ENCODE results near the gene BRF1.
"Not testable (repeated sequence)": the region's sequence is repeated elsewhere in the genome, so short reads cannot be mapped to it uniquely, and the experiment has no call there.

BRF1 gene

DNA sequence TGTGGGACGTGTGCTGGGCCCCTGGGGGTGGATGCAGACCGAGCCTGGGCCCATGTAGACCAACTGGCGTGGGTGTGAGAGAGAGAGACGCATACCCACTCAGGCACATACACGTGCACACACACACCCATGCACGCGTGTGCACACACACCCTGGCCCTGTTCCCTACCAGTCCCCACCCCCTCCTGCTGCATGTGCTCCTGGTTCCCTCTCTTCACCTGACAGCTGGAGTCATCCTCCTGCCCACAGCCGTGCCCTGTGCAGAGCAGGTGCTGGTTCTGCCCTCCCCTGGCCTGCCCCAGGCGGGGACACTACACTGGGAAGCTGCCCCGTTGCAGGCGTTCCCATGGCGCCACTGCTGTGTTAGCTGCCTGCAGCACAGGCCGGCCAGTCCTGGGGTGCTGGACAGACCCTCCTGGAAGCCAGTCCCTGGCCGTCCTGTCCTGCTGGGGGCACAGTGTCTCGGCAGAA is 32.3 kb upstream of the BRF1 start:
- DNase-seq (ENCODE audit: low read depth) = no peak

DNA sequence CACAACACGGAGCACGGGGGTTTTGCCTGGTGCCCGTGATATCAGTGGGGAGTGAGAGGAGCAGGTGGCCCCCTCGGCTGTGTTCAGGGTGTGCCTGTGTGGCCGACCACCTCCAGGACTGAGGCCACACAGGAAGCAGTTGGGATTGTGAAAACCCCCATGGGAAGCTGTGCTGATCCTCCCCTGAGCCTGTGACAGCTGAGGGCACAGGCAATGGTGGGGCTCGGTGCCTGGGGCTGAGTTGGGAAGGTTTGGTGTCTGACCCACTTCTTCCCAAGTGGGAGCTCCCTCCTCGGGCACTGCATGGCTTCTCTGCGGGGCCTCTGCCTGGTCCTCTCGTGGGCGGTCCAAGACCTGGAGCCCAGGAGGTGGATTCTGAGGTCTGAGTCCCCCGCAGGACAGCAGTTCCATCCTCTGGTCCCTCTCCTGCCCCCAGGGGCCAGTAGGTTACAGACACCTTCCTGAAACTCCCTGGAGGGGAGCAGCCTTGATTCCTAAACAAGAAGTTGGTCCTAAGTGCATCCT is 31.6 kb upstream of the BRF1 start:
- DNase-seq (ENCODE audit: low read depth) = no peak

DNA sequence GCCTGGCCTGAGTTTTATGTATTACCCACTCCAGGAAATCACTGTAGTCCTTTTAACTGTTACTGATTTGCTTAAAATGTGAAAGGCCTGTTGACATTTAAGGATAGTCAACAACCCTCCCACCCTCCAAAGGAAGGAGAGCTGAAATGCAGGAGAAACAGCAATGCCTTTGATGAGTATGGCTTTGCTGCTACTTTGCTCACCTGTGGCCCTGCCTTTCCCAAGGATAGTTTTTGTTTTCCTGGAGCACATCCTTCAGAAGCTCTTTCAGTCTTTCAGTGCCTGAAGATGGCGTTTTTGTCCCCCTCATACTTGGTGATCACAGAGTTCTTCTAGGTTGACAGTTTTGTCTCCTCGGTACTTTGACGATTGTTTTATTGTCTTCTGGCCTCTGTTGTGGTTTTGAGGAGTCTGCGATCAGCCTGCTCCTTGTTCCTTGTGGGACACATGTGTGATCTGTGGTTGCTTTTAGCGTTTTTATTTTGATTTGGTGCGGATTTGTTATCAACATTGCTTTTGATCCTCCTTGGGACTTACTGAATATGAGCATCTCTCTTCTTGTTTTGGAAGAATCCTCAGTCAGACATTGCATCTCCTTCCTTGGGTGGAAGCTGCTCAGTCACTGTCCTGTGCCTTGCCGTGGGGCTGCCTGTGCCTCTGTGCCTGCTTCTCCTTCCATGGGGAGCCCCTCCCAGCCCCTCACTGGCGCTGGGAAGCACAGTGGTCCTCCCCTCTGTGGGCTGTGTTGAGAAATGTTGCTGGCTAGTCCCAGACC is 31.0 kb upstream of the BRF1 start:
- no peak for DNase-seq (ENCODE audit: low read depth)

GRCh38 chr14:105330491-105330895 is 29.7 kb upstream of the BRF1 start:
- peak; percentile 40 for DNase-seq (ENCODE audit: low read depth)

- DNase-seq (ENCODE audit: low read depth) = no peak
These were observed 28.8 kb upstream of the BRF1 start for GRCh38 chr14:105329411-105330150.

DNA sequence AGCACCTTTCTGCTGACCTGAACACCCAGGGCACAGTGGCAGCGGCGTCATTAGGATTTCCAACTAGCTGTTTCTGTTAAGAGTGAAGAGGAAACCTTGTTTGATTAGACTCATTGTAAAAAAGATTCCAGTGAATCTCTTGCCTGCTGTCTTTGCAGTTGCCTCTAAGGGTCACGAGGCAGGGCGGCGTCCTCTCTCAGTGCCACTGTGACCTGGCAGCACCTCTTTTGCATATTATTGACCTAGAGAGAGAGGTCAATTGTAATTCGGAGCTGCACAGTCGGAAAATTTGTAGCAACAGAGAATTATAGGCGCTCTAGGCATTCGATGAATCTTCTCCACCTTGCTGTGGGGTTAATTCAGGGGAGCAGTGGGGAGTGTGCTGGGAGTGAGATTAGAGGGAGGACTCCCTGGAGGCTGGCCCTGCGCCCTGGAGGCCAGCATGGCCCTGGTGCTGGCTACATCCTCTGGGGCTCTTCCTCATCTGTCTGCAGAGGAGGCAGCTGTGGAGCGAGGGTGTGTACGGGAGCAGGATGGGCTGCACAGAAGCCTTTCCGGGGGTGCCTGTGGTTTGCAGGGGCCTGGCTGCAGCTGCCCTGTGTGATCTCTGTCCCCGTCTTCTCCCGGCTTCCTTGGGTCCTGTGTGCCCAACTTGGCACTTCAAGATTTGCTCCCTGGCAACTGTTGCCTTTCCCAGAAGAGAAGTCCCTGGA is 28.0 kb upstream of the BRF1 start:
- DNase-seq (ENCODE audit: low read depth) = no peak

DNA sequence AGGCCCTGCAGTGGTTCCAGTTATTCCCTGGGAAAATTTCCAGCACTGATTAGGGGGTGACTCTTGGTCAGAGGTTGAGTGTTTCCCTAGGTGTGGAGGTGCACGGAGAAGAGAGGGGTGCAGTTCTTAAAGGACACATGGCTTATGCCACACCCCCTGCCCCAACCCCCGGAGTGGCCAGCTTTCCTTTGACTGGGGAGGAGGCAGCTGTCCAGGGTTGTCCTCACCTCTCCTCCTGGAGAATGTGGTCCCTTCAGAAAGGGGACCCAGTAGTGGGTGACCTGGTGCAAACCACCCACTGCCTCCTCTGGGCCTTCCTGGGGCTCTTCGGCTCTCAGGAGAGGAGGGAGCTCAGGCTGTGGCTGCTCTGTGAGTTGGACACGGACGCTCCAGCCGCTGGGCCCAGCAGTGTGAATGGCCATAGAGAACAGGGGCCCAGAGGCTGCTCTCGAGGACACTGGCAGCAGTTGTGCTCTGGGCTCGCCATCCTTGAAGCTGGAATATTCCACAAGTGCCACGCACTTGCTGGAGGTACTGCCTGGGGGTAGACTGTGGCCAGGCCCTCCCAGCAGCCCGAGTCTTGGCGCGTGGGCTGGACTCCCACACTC is 27.4 kb upstream of the BRF1 start:
- DNase-seq (ENCODE audit: low read depth) = no peak

DNA sequence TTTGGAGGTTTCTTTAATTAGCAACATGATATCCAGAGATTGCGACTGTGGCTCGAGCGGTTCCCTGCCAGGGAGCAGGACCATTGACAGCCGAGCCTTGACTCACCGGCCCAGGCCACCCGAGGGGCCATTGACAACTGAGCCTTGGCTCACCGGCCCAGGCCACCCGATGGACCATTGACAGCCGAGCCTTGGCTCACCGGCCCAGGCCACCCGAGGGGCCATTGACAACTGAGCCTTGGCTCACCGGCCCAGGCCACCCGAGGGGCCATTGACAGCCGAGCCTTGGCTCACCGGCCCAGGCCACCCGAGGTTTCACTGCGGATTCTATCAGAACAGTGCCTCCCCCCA is 26.9 kb upstream of the BRF1 start:
- DNase-seq (ENCODE audit: low read depth) = not testable (repeated sequence)

DNA sequence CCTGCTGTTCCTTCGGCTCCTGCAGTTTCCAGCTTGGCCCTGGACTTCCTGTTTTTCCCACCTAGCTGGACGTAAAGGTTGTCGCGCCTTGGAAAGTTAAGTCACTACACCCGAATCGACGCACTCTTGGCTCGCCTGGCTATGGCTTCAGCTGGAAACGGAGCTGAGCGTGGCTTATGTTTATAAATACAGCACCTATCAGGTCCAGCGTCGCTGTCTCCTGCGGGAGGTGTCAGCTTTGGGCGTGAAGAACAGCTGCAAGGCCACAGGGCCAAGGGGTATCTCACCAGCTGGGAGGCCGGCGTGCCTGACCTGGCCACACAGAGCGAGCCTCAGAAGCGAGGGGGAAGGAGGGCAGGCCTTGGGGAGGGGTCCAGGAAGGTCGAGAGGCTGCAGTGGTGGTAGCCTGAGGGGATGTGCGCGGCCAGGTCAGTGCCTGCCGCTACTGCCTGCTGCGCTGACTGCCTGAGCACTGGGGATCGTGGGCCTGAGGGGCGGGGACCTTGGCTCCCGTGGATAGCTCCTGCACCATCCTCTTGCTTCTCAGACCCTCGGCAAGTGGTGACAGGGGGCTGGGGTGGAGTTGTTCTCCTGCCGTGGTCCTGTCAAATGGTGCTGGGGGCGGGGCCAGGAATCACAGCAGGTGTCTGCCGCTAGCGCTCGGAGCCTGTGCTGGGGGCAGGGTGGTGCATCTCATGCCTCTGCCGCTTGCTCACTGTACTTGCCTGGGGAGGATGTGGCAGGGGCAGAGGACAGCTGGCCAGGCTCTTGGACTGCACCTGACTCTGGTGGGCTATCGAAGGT is 26.3 kb upstream of the BRF1 start:
- DNase-seq (ENCODE audit: low read depth) = no peak

GRCh38 chr14:105326568-105326867 is 25.7 kb upstream of the BRF1 start:
- DNase-seq (ENCODE audit: low read depth) = no peak

DNA sequence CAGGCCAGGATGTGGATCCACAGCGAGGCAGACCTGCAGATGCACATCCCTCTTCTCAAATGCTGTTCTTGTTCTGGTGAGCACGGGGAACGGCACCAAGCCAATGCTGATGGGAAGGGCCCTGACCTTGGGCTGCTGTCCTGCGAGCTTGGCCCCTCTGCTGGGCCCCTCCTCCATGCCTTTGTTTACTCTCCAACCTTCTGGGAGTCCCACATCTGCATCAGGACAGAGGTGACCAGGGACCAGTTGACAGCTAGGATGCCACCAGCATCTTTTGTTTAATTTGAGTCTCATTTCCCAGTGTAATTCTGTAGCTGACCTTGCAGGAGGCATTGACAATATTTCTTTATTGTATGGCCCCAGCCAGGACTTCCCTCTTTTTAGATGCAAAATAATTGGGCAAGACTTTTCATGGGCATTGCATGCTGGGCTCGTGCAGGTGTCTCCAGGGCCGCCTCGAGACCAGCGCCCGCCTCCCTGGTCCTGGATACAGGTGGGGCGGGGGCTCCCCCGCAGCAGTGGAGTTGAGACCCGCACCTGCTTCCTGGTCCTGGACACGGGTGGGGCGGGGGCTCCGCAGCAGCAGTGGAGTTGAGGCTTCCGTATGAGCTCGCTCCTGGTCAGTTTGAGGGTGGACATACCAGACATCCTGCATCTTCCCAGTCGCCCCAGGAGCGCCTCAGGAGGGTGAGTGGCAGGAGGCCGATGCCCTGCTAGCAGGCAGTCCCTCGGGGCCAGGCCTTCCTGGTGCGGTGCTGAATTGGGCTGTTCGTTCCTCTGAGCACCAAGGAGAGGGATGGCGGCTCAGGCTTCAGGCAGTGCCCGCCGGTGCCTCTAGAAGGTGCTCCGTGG is 25.1 kb upstream of the BRF1 start:
- no peak for DNase-seq (ENCODE audit: low read depth)

DNA sequence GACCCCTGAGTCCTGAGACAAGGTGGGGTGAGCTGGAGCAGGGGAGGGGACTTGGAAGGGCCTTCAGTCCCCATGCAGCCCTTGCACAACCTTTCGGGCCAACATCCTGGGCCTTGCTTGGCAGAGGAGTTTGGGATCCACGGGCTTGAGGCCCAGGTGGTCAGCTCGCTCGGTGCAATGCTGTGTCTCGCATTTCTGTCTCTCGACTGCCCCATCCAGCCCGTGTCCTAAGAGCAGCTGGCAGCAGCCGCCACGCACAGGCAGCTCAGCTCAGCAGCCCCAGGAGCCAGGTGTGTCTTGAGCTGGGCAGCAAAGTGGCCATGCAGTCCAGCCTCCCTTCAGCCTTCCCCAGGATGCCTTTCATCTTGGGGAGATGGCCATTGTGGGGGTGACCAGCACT is 24.5 kb upstream of the BRF1 start:
- DNase-seq (ENCODE audit: low read depth) = no peak

GRCh38 chr14:105324871-105325270 is 24.1 kb upstream of the BRF1 start:
- no peak for DNase-seq (ENCODE audit: low read depth)

- no peak for DNase-seq (ENCODE audit: low read depth)
These were observed 23.4 kb upstream of the BRF1 start for GRCh38 chr14:105324080-105324778.

DNA sequence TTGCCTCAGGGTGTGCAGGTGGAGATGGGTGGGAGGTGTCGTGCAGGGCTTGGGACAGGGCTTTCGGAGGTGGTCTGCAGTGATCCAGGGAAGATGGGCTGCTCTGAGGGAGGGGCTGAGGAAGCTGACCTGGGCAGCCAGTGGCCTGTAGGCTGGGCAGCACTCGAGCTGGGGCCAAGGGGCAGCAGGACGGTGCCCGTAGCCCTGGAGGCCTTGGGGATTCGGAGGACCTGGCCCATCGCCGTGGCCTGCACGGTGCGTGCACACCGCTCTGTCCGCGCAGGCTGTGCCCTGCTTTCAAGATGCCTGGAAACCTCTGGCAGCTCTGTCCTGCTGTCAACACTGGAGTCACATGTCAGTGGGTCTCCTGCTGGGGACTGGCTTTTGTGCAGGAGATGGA is 22.9 kb upstream of the BRF1 start:
- DNase-seq (ENCODE audit: low read depth) = no peak

GRCh38 chr14:105322791-105323556 is 22.2 kb upstream of the BRF1 start:
- DNase-seq (ENCODE audit: low read depth) = peak; percentile 28

DNA sequence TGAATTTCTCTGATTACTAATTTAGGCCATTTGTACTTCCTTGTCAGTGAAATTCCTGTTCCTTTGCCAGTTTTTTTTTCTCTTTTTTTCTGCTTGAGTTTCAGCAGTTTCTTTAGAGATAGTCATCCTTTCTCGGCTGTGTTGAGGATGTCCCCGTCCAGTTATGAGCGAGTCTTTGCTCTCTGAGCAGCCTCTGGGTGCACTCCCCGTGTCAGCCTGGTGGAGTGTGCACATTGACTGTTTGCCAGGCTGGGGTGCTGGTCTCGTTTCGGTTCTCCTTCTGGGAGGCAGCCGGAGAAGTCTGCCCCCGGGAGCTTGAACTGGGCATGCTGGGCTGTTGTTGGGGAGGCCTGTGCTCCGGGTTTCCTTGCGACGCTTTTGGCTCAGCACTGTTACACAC is 16.7 kb upstream of the BRF1 start:
- DNase-seq (ENCODE audit: low read depth) = peak; percentile 31

GRCh38 chr14:105316968-105317510 is 16.2 kb upstream of the BRF1 start:
- DNase-seq (ENCODE audit: low read depth) = no peak

GRCh38 chr14:105316577-105316941 is 15.8 kb upstream of the BRF1 start:
- no peak for DNase-seq (ENCODE audit: low read depth)

Data from iris pigment epithelial cell (primary cell).